HG02623 (cell line): ENCODE measurements around the gene UBXN10.

Experiments used
- ATAC-seq: cut with Tn5 transposase; IDR thresholded peaks from one replicate; pipeline ENCODE4 v1.9.1; 2021; ENCODE audit warnings: moderate library complexity; ENCODE audit not compliant: unreplicated experiment

UBXN10 gene

DNA sequence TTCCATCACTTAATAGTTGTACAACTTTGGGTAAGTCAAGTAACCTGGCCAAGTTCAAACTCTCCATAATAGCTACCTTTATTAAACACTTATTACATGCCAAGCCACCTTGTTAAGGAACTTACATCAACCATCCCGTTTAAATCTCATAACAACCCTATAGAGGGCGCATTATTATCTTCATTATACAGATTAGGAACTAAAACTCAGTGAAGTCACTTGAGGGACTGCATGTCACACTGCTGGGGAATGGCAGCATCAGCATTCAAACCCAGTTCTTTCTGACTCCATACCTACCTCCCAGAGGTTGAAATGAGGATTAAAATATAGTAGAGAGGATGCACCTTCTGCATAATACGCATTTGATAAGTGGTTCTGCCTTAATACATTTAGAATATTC, 47.5 kb downstream of the UBXN10 start:
- ATAC-seq = no peak

DNA sequence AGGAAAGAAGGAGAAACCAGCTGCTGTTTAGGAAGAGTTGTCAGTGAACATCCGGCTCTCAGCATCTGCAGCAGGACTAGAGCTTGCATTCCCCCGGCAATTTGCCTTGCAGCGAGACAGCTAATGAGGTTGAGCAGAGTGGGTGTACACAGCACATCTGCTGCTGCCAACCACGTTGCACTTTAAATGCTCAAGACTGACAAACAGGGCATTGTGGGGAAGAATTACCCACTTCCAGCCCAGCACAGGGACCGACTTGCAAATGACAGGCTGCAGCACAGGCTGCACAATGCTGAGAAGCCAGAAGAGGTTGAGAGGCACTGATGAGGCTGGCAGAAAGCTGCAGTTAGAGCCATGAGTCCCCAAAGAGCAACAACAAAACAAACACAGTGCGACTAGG, 48.0 kb downstream of the UBXN10 start:
- no peak for ATAC-seq

DNA sequence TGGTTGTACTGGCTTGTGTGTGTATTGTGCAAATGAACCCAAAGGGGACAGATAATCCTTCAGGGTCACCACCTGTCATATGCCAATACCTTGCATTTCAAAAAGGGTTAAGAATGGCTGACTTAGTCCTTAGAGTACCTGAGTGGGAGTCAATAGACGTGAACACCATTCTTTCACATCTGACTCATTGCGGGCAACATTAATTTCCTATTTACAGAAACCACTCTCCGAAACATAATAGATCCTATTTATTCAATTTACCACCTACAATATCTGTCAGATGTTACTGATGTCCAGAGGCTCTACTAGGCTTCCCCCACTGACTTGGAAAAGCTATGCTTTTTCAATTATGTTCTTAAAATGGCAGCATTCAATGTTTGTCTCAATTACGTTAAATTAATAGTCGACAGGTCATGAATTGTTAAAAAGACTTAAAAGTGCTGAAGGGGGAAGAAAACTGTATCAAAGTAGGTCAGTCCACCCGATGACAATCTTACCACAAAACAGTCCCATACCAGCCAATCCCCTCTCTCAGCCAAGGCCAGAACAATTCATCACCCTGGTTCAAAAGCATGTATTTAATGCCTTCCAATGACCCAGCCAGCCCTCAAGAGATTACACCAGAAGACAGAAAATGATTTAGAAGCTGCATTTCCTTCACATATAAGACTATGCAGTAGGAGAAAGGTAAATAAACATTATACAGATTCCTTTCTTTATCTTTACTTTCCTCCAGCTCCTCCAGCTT, 49.1 kb downstream of the UBXN10 start:
- no peak for ATAC-seq

DNA sequence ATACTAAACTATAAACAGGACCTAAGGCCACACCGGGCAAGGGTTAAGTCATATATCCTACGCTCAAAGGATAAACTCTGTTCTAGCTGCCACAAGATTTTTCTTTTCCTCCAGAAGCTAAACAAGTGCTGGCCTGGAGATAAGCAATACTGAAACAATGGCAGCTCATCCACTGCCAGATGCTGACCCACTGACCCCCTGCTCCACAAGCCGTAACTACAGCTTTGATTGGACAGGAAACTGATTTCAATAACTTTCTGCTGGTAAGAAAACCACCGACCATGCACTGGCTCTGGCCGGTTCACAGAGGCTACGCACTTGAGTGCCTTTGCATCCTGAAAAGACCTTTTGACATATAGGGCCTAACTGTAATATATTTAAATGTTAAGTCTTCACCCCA, 51.8 kb downstream of the UBXN10 start:
- no peak for ATAC-seq

DNA sequence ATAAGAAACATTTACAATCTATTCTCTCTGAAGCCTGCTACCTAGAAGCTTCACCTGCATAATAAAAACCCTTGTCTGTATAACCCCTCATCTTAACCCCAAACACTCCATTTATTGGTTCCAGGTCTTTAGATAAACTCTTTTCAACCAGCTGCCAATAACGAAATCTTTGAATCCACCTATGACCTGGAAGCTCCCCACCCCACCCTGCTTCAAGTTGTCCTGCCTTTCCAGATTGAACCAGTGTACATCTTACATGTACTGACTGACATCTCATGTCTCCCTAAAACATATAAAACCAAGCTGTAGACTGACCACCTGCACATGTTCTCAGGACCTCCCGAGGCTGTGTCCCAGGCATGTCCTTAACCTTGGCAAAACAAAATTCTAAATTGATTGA, 54.1 kb downstream of the UBXN10 start:
- ATAC-seq = no peak

DNA sequence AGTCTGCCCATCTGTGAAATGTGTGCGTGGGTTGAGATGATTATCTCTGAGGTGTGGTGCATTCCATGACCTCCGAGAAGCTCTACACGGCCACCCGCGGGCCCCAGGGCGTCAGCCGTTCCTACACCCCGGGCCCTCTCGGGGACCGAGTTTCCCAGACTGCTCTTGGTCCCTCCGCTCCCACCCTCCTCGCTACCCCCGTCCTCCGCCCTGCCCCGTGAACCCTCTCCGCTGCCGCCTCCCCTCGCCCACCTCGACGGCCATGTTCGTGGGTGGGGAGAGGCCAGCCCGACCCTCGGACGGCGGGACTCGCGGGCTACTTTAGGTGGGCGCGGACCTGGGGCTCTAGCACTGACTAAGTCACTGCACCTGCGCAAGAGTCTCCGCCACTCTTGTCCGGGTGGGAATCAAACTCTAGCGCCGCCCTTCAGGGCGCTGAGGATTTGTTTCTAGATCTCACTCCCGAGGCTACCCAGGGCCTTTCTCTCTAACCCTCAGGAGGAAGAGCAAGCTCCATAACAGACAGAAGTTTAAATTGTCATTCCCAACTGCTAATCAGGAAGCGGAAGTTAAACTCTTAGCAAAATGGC, 57.1 kb downstream of the UBXN10 start:
- no peak for ATAC-seq
